ENCODE results near the gene GAA. TPM values are rescaled to one million over a fixed set of nuclear protein-coding genes. Genes with fewer than 3 reads are reported as not detected.

The GAA gene
- polyA plus RNA-seq, 1 of the 3 experiments (the other 2 are of a cell fraction) = 27.3 TPM

- Histone ChIP-seq H3K4me2 (no peak overlapping the region), H4K20me1 (ENCODE audit: insufficient read depth) (peaks cover 30% of the 10 kb centered on the region), H3K27me3 (ENCODE audit: insufficient read depth) (no peaks in the 10 kb centered on the region), H3K36me3 (replicated peaks in 1 of 2; ENCODE audit: control insufficient read depth in 1 of 2, insufficient read depth in 2 of 2, low read length in 1 of 2) (peaks cover 65 to 81% of the 10 kb centered on the region in 2 experiments), H3K27ac (ENCODE audit: low read depth in 2 of 2, low read length in 1 of 2) (no peak overlapping the region), H3K9ac (no peak overlapping the region), H3K9me2 (no peaks in the 10 kb centered on the region), H3K79me2 (ENCODE audit: insufficient read depth) (peaks cover 55% of the 10 kb centered on the region), H3F3A (replicated peaks; ENCODE audit: insufficient read depth) (peaks cover 5% of the 10 kb centered on the region), H3K9me3 (no peaks in the 10 kb centered on the region), H3K4me3 (ENCODE audit: low read depth in 2 of 2, low read length in 1 of 2) (no peak overlapping the region), H3K4me1 (ENCODE audit: control insufficient read depth in 1 of 2, insufficient read depth in 2 of 2, low read depth in 1 of 2, low read length in 1 of 2) (peaks cover 0 to 16% of the 10 kb centered on the region in 2 experiments; a peak in 2 of 4 replicates), H2AFZ (ENCODE audit: low read depth) (no peak overlapping the region)
- ChIA-PET POLR2A (interaction anchor here (1.2 kb wide), 1 partner anchor 40 kb away, joined by 4 read pairs; the partner anchor contains the start of gene GAA), CTCF (interaction anchor here (1.0 to 6.6 kb wide), 7 partner anchors 11 to 136 kb away, joined by 3 to 55 read pairs (median 3); partner anchors contain the start of gene GAA)
- TF ChIP-seq USF2 (IDR thresholded peaks at IDR 0.05; ENCODE audit: borderline replicate concordance, low read depth, low read length) = no peak
- no peak for TF ChIP-seq CTCF (IDR thresholded peaks at IDR 0.05)
- TF ChIP-seq POLR2AphosphoS5 (IDR thresholded peaks at IDR 0.05; ENCODE audit: low read depth, low read length) = no peak
- no peak for TF ChIP-seq JUND (IDR thresholded peaks at IDR 0.05)
- no peak for TF ChIP-seq ZBTB33 (IDR thresholded peaks at IDR 0.05; ENCODE audit: borderline replicate concordance, low read depth)
- no peak for TF ChIP-seq ELF1 (IDR thresholded peaks at IDR 0.05)
- no peak for TF ChIP-seq GATA2 (CRISPR knock-in tag; IDR thresholded peaks at IDR 0.05)
- TF ChIP-seq NRF1 (IDR thresholded peaks at IDR 0.05; ENCODE audit: low read depth, low read length) = no peak
- TF ChIP-seq RCOR1 (IDR thresholded peaks at IDR 0.05; ENCODE audit: low read length) = no peak
- no peak for TF ChIP-seq MEF2A (IDR thresholded peaks at IDR 0.05; ENCODE audit: borderline replicate concordance, low read depth)
- no peak for TF ChIP-seq FOSL2 (IDR thresholded peaks at IDR 0.05; ENCODE audit: borderline replicate concordance, low read depth)
- no peak for TF ChIP-seq IRF3 (IDR thresholded peaks at IDR 0.05; ENCODE audit: low read depth, low read length)
- no peak for TF ChIP-seq FOXM1 (IDR thresholded peaks at IDR 0.05; ENCODE audit: low read depth)
- no peak for TF ChIP-seq REST (IDR thresholded peaks at IDR 0.05; ENCODE audit: low read depth, low read length)
- no peak for TF ChIP-seq SIN3A (IDR thresholded peaks at IDR 0.05; ENCODE audit: borderline replicate concordance, low read depth, low read length)
- no peak for TF ChIP-seq RXRA (IDR thresholded peaks at IDR 0.05; ENCODE audit: borderline replicate concordance, low read depth)
- no peak for TF ChIP-seq MAX (IDR thresholded peaks at IDR 0.05; ENCODE audit: low read depth)
- TF ChIP-seq EP300 (IDR thresholded peaks at IDR 0.05; ENCODE audit: borderline replicate concordance in 1 of 2, low read depth in 1 of 2, low read length in 1 of 2) = no peak
- no peak for TF ChIP-seq RFX5 (IDR thresholded peaks at IDR 0.05; ENCODE audit: low read length)
- TF ChIP-seq EZH2phosphoT487 (IDR thresholded peaks at IDR 0.05; ENCODE audit: borderline replicate concordance, low read depth) = no peak
- WGBS (ENCODE audit: low lambda C conversion rate) = 90% methylated on average over 7 of the region's 7 CpGs
- DNase-seq = no peak
Measured at GRCh38 chr17:80141463-80142165, 40.2 kb downstream of the GAA start.
